GM12878 (cell line): Measurements from ENCODE around the gene ZCCHC2. TPM values are rescaled to one million over a fixed set of nuclear protein-coding genes. Genes with fewer than 3 reads are reported as not detected.

ENCODE experiments used
- ATAC-seq: fragments of 200-7000 bp; cut with Tn5 transposase; 3 replicates; pipeline ENCODE4 v1.9.1; 2020; ENCODE audit warnings: mild to moderate bottlenecking, moderate library complexity
- BruUV-seq: library from RNA; stranded (reverse); fragments of 400-500 nt; replicated peaks from 2 replicates; lab custom pipeline; 2021; lab: Mats Ljungman, UMichigan
- CTCF ChIA-PET: fragments of 300-600 bp; sonication (Branson Sonifier 250); formaldehyde crosslinking; extraction: SDS; loops from one replicate; lab custom pipeline; 2021; ENCODE audit warnings: inconsistent platforms; lab: Yijun Ruan, JAX
- POLR2A ChIA-PET: fragments of 350-600 bp; formaldehyde crosslinking; extraction: SDS; loops from one replicate; lab custom pipeline; 2021; ENCODE audit warnings: inconsistent platforms; lab: Charles Lee
- RAD21 ChIA-PET: fragments of 300-600 bp; sonication (Branson Sonifier 250); formaldehyde crosslinking; loops from one replicate; lab custom pipeline; 2023; ENCODE audit warnings: antibody characterized with exemption; ENCODE audit not compliant: unreplicated experiment; lab: Charles Lee
- SMC1A ChIA-PET: fragments of 300-600 bp; sonication (Branson Sonifier 250); formaldehyde crosslinking; loops from one replicate; lab custom pipeline; 2023; ENCODE audit not compliant: unreplicated experiment, uncharacterized antibody; lab: Charles Lee
- DNase-seq: peaks from one replicate; pipeline ENCODE4 v3.0.0-alpha.2; 2011; ENCODE audit warnings: low read depth, low spot score
- FAIRE-seq: peaks from 3 replicates; lab custom pipeline; 2011; peaks lifted over from hg19 to GRCh38; lab: Jason Lieb, UNC
- H2AFZ ChIP-seq: 2 replicates; pipeline ENCODE4 v1.6.0; 2011; ENCODE audit warnings: low read depth, low read length, control low read depth; ENCODE audit not compliant: control insufficient read depth
- H3K27ac ChIP-seq: 2 replicates; pipeline ENCODE4 v1.5.1; 2011; ENCODE audit warnings: control low read depth; ENCODE audit not compliant: control insufficient read depth, insufficient read depth
- H3K27me3 ChIP-seq, 2 experiments: replicated peaks in 1 of 2; 2 replicates each; pipeline versions ENCODE4 v1.6.0 to v1.6.1; 2011; ENCODE audit warnings: low read length in 1 of 2; ENCODE audit not compliant: control insufficient read depth in 2 of 2, insufficient read depth in 2 of 2
- H3K36me3 ChIP-seq, 2 experiments: 2 replicates each; pipeline ENCODE4 v1.5.1; 2011; ENCODE audit warnings: low read length in 1 of 2; ENCODE audit not compliant: control insufficient read depth in 2 of 2, insufficient read depth in 2 of 2
- H3K4me1 ChIP-seq: 2 replicates; pipeline ENCODE4 v1.6.1; 2011; ENCODE audit warnings: mild to moderate bottlenecking, low read length, moderate library complexity, mixed read lengths; ENCODE audit not compliant: control insufficient read depth, insufficient read depth
- H3K4me2 ChIP-seq: 2 replicates; pipeline ENCODE4 v1.6.0; 2011; ENCODE audit warnings: control low read depth; ENCODE audit not compliant: control insufficient read depth, insufficient read depth
- H3K4me3 ChIP-seq: fragments of 200-600 bp; sonication (generic); 2 replicates; pipeline ENCODE4 v1.5.1; 2016
- H3K79me2 ChIP-seq: 2 replicates; pipeline ENCODE4 v1.6.0; 2011; ENCODE audit warnings: low read length; ENCODE audit not compliant: control insufficient read depth, insufficient read depth
- H3K9ac ChIP-seq: 2 replicates; pipeline ENCODE4 v1.8.0; 2011; ENCODE audit warnings: low read length, control low read depth, mixed read lengths; ENCODE audit not compliant: control insufficient read depth, insufficient read depth
- H3K9me3 ChIP-seq: replicated peaks from 3 replicates; pipeline ENCODE4 v1.5.1; 2011; ENCODE audit warnings: mild to moderate bottlenecking, low read length; ENCODE audit not compliant: control insufficient read depth, insufficient read depth
- H4K20me1 ChIP-seq: 2 replicates; pipeline ENCODE4 v1.6.0; 2011; ENCODE audit not compliant: control insufficient read depth, insufficient read depth
- BCL11A ChIP-seq: IDR thresholded peaks from 2 replicates; pipeline ENCODE4 v1.6.1; 2011; ENCODE audit warnings: low read depth, low read length
- CEBPZ ChIP-seq: fragments of 150-350 bp; IDR thresholded peaks from 2 replicates; pipeline ENCODE4 v1.6.1; 2016; ENCODE audit warnings: low read depth, low read length
- HCFC1 ChIP-seq: fragments of 150-350 bp; IDR thresholded peaks from 2 replicates; pipeline ENCODE4 v1.6.1; 2014; ENCODE audit warnings: low read length
- JUND ChIP-seq: IDR thresholded peaks from 2 replicates; pipeline ENCODE4 v1.6.1; 2012; ENCODE audit warnings: low read depth, mild to moderate bottlenecking, low read length, improper control_type of control experiment, moderate library complexity
- NBN ChIP-seq: fragments of 450-650 bp; IDR thresholded peaks from 2 replicates; pipeline ENCODE4 v1.6.1; 2016
- PAX5 ChIP-seq: IDR thresholded peaks from 2 replicates; pipeline ENCODE4 v1.6.1; 2011; ENCODE audit warnings: low read depth, low read length, borderline replicate concordance
- RFX5 ChIP-seq: IDR thresholded peaks from 2 replicates; pipeline ENCODE4 v1.6.1; 2011; ENCODE audit warnings: low read depth, low read length, improper control_type of control experiment
- SMAD1 ChIP-seq: fragments of 450-650 bp; IDR thresholded peaks from 2 replicates; pipeline ENCODE4 v1.6.1; 2018; ENCODE audit warnings: mild to moderate bottlenecking, low read depth; ENCODE audit not compliant: partially characterized antibody
- SMAD5 ChIP-seq: IDR thresholded peaks from 2 replicates; pipeline ENCODE4 v1.6.1; 2016; ENCODE audit warnings: antibody characterized with exemption, low read depth
- TAF1 ChIP-seq: IDR thresholded peaks from 2 replicates; pipeline ENCODE4 v1.6.1; 2011; ENCODE audit warnings: mild to moderate bottlenecking, low read depth, low read length, borderline replicate concordance
- ZNF217 ChIP-seq: fragments of 450-650 bp; IDR thresholded peaks from 2 replicates; pipeline ENCODE4 v1.6.1; 2017; ENCODE audit warnings: antibody characterized with exemption, mild to moderate bottlenecking
- ZNF687 ChIP-seq: fragments of 450-650 bp; IDR thresholded peaks from 2 replicates; pipeline ENCODE4 v1.6.1; 2017; ENCODE audit warnings: mild to moderate bottlenecking, moderate library complexity
- ZZZ3 ChIP-seq: IDR thresholded peaks from 2 replicates; pipeline ENCODE4 v1.6.1; 2011; ENCODE audit warnings: low read depth; ENCODE audit not compliant: control insufficient read depth, insufficient read length
- WGBS: methylation state at CpG from one replicate; pipeline ENCODE4 v1.1.6; 2016; ENCODE audit warnings: low lambda C conversion rate; ENCODE audit not compliant: insufficient replicate concordance, insufficient coverage; ENCODE audit errors: missing lambda C conversion rate; 5-methylcytosine and 5-hydroxymethylcytosine counted together
- in situ Hi-C: fragments of 300-500 bp; cut with MboI; formaldehyde crosslinking; loops from 9 replicates; pipeline ENCODE4 v1.14.3; 2018; ENCODE audit warnings: mixed read lengths
- intact Hi-C: fragments of 100-400 bp; cut with micrococcal nuclease; formaldehyde crosslinking; loops from one replicate; pipeline ENCODE4 v1.14.2; 2022; ENCODE audit not compliant: unreplicated experiment
- polyA plus RNA-seq, 11 experiments: library from polyadenylated mRNA; depleted of rRNA in 4 of 11; unstranded in 6 of 11; stranded (reverse) in 5 of 11; fragments of >200 nt; fragmentation: Nextera tagmentation in 4 of 11; fragmentation: Illumina TruSeq in 1 of 11; extraction: Ambion mirVana in 4 of 11; extraction: Trizol in 1 of 11; gene quantifications; 1 replicate in 1 of 11; 2 replicates in 10 of 11; pipeline versions ENCODE4 v1.2.1 to v1.2.3, GENCODE V29; 2011 to 2016; ENCODE audit warnings: inconsistent platforms in 2 of 11, missing spikeins in 2 of 11, low read depth in 1 of 11
- total RNA-seq, 4 experiments: library from RNA; depleted of rRNA in 3 of 4; stranded (reverse); fragments of >200 nt in 3 of 4; fragmentation: Illumina TruSeq in 1 of 4; extraction: Trizol in 1 of 4; gene quantifications; 2 replicates each; pipeline versions ENCODE4 v1.2.1 to v1.2.3, GENCODE V29; 2013 to 2021
- TF ChIP-seq, protein P1 (sequence below): IDR thresholded peaks from 2 replicates; pipeline ENCODE4 v1.6.1; 2012; ENCODE audit warnings: low read depth, low read length, improper control_type of control experiment

Gene ZCCHC2
- total and polyA plus RNA-seq, 10 of the 15 experiments (the other 5 are each of a cell fraction or from before 2014, with no cell fraction given): 1.7 to 17.4 (median 8.6) TPM

DNA sequence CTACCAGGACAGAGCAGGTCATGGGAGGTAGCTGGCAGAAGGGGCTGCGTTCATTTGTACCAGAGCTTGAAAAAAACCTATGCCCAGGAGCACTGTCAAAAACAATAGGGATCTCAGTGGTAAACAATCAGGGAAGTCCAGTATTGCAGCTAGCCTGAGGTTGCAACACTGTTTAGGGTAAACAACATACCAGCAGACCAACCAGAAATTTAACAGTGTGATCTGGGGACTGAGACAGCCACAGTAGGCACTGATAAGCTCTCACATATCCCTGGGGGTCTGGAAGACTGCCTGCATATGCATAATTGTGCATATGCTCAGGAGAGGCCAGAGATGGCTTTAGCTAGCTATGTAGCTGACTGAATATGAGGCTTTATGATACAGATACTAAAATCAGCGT lies 12.0 kb upstream of the ZCCHC2 start:
- POLR2A ChIA-PET: interaction anchor here (1.0 to 1.1 kb wide), 2 partner anchors 10 to 16 kb away, joined by 3 to 9 read pairs; no protein-coding TSS in a partner anchor

GRCh38 chr18:62512532-62512931 lies 10.3 kb upstream of the ZCCHC2 start:
- POLR2A ChIA-PET: interaction anchor here (1.5 kb wide), 1 partner anchor 10 kb away, joined by 7 read pairs; the partner anchor contains the start of gene ZCCHC2
- intact Hi-C loops: no loop called here
- no TSS peak for BruUV-seq
- TF ChIP-seq CEBPZ (no peak), ZNF687 (no peak), ZNF217 (no peak), TAF1 (no peak)

More for the DNA sequence above, 12.0 kb upstream of the ZCCHC2 start:
- intact Hi-C loops (no loop called here), in situ Hi-C loops (no loop called here)
- H3K79me2 ChIP-seq: no peaks in the 10 kb centered on the region
- DNase-seq: no peak
- no peak overlapping the region for H3K4me3 ChIP-seq
- no peak for TF ChIP-seq BCL11A
- TF ChIP-seq, protein P1, sequence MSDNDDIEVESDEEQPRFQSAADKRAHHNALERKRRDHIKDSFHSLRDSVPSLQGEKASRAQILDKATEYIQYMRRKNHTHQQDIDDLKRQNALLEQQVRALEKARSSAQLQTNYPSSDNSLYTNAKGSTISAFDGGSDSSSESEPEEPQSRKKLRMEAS: no peak
- TF ChIP-seq HCFC1: no peak
- no peak for TF ChIP-seq RFX5
- no peak for TF ChIP-seq JUND
- no peak for TF ChIP-seq ZZZ3
- TF ChIP-seq SMAD1: no peak
- no peak for TF ChIP-seq PAX5
- TF ChIP-seq SMAD5: no peak
- no peak for TF ChIP-seq NBN
- H3K4me2 ChIP-seq: no peak overlapping the region
- no peaks in the 10 kb centered on the region for H4K20me1 ChIP-seq
- H3K27ac ChIP-seq: no peak overlapping the region
- ChIA-PET SMC1A (interaction anchor here (1.1 to 1.6 kb wide), 2 partner anchors 10 to 90 kb away, joined by 4 to 10 read pairs; no protein-coding TSS in a partner anchor), CTCF (interaction anchor here (1.1 to 1.7 kb wide), 3 partner anchors 10 to 90 kb away, joined by 3 to 7 read pairs (median 3); no protein-coding TSS in a partner anchor), RAD21 (no interaction called here)
- no peak overlapping the region for H3K9ac ChIP-seq
- 73% methylated on average over 2 of the region's 2 CpGs for WGBS
- H3K36me3 ChIP-seq: no peaks in the 10 kb centered on the region
- peaks cover 6% of the 10 kb centered on the region for H3K9me3 ChIP-seq
- BruUV-seq: no TSS peak
- no peak for FAIRE-seq
- H3K4me1 ChIP-seq: peaks cover 8% of the 10 kb centered on the region
- no peaks in the 10 kb centered on the region; a peak in 1 of 4 replicates for H3K27me3 ChIP-seq
- H2AFZ ChIP-seq: no peak overlapping the region
- ATAC-seq: no peak

More at GRCh38 chr18:62512532-62512931, 10.3 kb upstream of the ZCCHC2 start:
- Histone ChIP-seq H2AFZ (no peak overlapping the region), H3K4me3 (no peak overlapping the region), H3K27ac (no peak overlapping the region), H3K79me2 (no peaks in the 10 kb centered on the region), H3K36me3 (no peaks in the 10 kb centered on the region), H3K9me3 (peaks cover 6% of the 10 kb centered on the region), H4K20me1 (no peaks in the 10 kb centered on the region), H3K27me3 (no peaks in the 10 kb centered on the region; a peak in 1 of 4 replicates), H3K9ac (no peak overlapping the region), H3K4me1 (no peaks in the 10 kb centered on the region), H3K4me2 (no peak overlapping the region)
- no peak for ATAC-seq
- 3% methylated on average over 1 of the region's 1 CpG for WGBS
- CTCF ChIA-PET: interaction anchor here (1.2 kb wide), 1 partner anchor 87 kb away, joined by 3 read pairs; no protein-coding TSS in a partner anchor
- RAD21 ChIA-PET: no interaction called here
- no peak for FAIRE-seq
- SMC1A ChIA-PET: interaction anchor here (1.0 to 1.1 kb wide), 2 partner anchors 29 to 34 kb away, joined by 3 to 4 read pairs; no protein-coding TSS in a partner anchor
- DNase-seq: no peak
- in situ Hi-C loops: no loop called here
